GM12874 (cell line): Measurements from ENCODE around the gene PRR33.

Source experiments
- TF ChIP-seq, protein P1 (sequence below): IDR thresholded peaks from 2 replicates; pipeline ENCODE4 v1.5.1; 2011; ENCODE audit warnings: low read depth, mild to moderate bottlenecking, control low read depth, low read length, moderate library complexity; ENCODE audit not compliant: insufficient read depth

Gene PRR33

DNA sequence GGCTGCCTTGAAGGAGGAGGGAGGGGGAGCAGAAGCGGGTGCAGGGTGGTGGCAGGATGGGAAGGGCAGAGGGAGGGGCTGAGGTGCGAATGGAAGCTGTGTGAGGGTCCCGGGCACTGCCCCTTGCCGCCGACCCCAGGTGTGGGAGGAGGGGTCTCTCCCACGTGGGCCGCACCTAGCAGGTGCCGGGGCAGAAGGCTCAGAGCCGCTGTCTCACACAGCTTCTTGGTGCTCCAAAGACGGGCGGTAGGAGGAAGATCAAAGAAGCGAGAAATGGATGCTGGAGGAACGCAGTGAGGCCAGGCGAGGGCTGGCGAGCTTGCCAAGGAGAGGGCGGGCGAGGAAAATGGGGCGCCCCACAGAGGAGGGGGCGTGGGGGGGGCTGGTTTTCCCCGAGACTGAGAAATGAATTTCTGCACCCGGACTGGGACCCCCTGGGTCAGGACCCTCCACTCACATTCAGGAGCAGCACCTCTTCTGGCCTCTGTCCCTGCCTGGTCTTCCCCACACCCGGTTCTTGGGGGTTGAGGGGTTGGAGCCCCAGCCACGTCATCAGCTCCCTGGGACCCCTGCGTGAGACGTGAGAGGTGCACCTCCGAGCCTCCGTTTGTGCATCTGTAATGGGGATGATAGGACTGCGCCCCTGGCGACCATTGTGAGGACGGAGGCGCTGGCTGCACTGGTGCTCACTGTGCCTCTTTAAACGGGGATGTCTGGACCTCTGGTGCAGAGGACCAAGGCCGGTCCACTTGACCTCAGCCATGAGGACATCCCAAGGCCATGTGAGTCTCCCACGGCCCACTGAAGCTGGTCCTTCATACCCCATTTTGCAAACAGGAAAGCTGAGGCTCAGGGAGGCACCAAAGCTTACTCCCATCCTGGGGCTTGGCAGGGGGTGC, 22.0 kb downstream of the PRR33 start:
- TF ChIP-seq, protein P1, sequence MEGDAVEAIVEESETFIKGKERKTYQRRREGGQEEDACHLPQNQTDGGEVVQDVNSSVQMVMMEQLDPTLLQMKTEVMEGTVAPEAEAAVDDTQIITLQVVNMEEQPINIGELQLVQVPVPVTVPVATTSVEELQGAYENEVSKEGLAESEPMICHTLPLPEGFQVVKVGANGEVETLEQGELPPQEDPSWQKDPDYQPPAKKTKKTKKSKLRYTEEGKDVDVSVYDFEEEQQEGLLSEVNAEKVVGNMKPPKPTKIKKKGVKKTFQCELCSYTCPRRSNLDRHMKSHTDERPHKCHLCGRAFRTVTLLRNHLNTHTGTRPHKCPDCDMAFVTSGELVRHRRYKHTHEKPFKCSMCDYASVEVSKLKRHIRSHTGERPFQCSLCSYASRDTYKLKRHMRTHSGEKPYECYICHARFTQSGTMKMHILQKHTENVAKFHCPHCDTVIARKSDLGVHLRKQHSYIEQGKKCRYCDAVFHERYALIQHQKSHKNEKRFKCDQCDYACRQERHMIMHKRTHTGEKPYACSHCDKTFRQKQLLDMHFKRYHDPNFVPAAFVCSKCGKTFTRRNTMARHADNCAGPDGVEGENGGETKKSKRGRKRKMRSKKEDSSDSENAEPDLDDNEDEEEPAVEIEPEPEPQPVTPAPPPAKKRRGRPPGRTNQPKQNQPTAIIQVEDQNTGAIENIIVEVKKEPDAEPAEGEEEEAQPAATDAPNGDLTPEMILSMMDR: no peak

DNA sequence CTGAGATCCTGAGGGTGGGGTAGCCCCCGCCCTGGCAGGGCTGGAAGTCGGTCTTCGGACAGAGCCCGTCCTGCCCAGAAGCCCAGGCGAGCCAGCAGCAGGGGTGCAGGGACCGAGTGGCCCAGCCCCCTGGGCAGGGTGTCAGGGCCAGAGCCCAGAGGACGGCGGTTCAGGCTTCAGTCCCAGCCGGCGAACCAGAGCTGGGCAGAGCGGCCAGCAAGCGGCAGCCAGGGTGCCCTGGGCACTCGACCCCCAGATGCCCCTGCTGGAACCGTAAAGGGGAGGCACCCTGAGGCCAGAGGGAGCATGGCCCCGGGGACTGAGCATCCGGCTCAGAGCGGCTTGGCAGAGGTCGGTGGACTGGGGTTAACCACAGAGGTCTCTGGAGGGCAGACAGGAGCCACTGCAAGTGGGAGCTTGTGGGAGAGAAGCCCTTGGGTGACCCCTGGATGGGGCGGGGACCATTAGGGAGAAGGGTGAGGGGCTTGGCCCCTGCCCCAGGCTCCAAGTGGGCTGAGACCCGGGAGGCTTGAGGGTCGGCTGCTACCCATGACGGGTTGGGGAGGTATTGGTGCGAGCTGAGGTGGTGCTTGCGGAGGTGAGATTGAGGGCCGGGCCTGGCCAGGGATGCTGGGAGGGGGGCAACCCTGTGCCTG, 22.9 kb downstream of the PRR33 start:
- TF ChIP-seq, protein P1: no peak

DNA sequence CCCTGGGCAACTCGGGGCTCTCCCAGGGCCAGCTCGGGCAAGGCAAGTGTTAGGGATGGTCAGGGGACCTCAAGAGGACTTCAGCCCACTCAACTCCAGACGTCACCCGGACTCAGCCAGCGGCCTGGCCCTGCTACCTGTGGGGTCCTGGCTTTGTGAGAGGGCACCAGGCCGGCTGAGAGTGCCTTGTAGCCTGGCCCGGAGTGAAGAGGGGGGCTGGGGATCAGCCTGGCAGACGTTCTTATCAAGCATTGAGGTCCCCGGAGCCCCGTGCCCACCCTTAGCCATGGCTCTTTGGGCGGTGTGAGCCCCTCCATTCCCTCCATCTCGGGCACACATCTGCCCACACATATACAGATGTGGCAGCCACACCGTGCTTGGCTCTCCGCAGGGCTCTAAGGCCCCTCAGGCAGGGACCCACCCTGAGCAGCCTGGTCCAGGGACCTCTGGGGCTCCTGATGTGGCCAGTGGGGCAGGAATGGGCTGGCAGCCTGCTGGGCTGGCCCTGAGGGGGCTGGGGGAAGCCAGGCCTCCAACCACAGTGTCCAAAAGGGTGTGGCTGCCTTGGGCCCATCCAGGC, 23.5 kb downstream of the PRR33 start:
- TF ChIP-seq, protein P1: no peak

DNA sequence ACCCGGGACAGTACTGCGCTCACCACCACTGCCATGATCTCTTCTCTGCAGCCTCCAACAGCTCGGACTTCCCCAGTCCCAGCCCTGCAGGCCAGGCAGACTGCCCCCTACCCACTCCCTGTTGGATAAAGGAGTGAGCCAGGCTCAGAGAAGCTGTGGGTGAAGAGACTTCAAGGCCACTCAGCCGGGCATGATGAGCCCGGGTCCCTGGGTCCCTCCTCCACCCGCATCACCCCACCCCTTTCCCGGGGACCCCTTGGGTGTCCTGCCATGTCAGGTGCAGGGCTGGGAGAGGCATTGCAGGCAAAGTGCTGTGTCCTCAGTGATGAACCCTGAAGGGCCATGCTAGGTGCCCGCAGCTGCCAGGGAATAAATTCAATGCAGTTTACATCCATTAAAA, 24.3 kb downstream of the PRR33 start:
- TF ChIP-seq, protein P1: no peak

DNA sequence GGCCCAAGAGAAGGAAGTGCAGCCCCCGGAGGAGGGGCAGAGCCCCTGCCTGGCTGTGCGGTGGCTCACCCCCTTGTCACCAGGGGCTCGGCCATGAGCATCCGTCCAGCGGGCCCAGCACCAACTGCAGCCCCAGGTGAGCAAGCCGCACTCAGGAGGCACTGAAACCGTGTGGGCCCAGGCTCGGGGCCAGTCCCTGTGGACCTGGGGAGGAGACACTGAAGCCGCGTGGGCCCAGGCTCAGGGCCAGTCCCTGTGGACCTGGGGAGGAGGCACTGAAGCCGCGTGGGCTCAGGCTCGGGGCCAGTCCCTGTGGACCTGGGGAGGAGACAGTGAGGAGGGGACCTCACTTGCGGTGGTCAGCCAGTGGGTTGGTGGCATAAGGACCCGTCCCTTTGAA, 24.9 kb downstream of the PRR33 start:
- TF ChIP-seq, protein P1: no peak

DNA sequence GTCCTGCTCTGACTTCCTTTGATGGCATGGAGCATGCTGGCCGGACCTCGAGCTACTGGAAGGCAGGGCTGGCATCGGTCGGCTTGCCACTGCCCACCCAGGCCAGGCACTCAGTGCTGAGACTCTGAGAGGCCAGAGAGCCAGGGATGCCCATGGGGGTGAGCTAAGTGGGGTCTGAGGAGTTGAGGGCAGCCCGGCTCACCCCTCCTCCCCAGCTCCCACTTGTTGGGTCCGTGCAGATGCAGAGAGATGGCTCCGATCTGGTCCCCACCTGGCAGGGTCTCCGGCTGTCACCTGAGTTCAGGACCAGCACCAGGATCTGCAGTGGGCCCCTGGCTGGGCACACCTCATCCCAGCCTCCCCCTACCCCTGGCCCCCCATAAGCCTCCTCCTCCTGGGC, 25.5 kb downstream of the PRR33 start:
- TF ChIP-seq, protein P1: no peak
